GM23338 (cell line): ENCODE data around the gene EYA4. TPM values are rescaled to one million over a fixed set of nuclear protein-coding genes. Genes with fewer than 3 reads are reported as not detected.

Experiments
- ATAC-seq: fragments of 200-7000 bp; cut with Tn5 transposase; 3 replicates; pipeline ENCODE4 v1.9.1; 2020
- DNase-seq: peaks from one replicate; pipeline ENCODE4 v3.0.0-alpha.2; 2015; ENCODE audit warnings: low spot score
- H2AFZ ChIP-seq: fragments of 200-600 bp; sonication (generic); 2 replicates; pipeline ENCODE4 v1.8.0; 2016; ENCODE audit warnings: antibody characterized with exemption, mild to moderate bottlenecking, moderate library complexity
- H3F3A ChIP-seq: fragments of 200-600 bp; sonication (generic); replicated peaks from 2 replicates; pipeline ENCODE4 v1.8.0; 2017; ENCODE audit warnings: antibody characterized with exemption, mixed run types, low read depth
- H3K27ac ChIP-seq: fragments of 200-600 bp; sonication (generic); 2 replicates; pipeline ENCODE4 v1.6.1; 2016; ENCODE audit warnings: low read depth
- H3K27me3 ChIP-seq: fragments of 200-600 bp; sonication (generic); 2 replicates; pipeline ENCODE4 v1.8.0; 2016; ENCODE audit warnings: mild to moderate bottlenecking, mixed run types, moderate library complexity; ENCODE audit not compliant: insufficient read depth
- H3K36me3 ChIP-seq: fragments of 200-600 bp; sonication (generic); 2 replicates; pipeline ENCODE4 v1.8.0; 2016; ENCODE audit warnings: mild to moderate bottlenecking; ENCODE audit not compliant: insufficient read depth
- H3K4me1 ChIP-seq: fragments of 200-600 bp; sonication (generic); 2 replicates; pipeline ENCODE4 v1.8.0; 2016; ENCODE audit warnings: mild to moderate bottlenecking, moderate library complexity; ENCODE audit not compliant: insufficient read depth
- H3K4me2 ChIP-seq: fragments of 200-600 bp; sonication (generic); 2 replicates; pipeline ENCODE4 v1.7.1; 2017; ENCODE audit warnings: mixed run types
- H3K4me3 ChIP-seq: fragments of 200-600 bp; sonication (generic); 2 replicates; pipeline ENCODE4 v1.6.1; 2016; ENCODE audit warnings: mixed run types
- H3K79me2 ChIP-seq: fragments of 200-600 bp; sonication (generic); replicated peaks from 2 replicates; pipeline ENCODE4 v1.8.0; 2017; ENCODE audit warnings: mild to moderate bottlenecking; ENCODE audit not compliant: insufficient read depth
- H3K9me2 ChIP-seq: fragments of 200-600 bp; sonication (generic); 2 replicates; pipeline ENCODE4 v1.8.0; 2017; ENCODE audit not compliant: insufficient read depth
- H4K20me1 ChIP-seq: fragments of 200-600 bp; sonication (generic); replicated peaks from 2 replicates; pipeline ENCODE4 v1.8.0; 2017; ENCODE audit warnings: mild to moderate bottlenecking; ENCODE audit not compliant: insufficient read depth
- H3K27ac Mint-ChIP-seq: 2 replicates; pipeline ENCODE4 v1.8.0; 2020; ENCODE audit warnings: inconsistent platforms, mild to moderate bottlenecking, moderate library complexity, mixed read lengths
- H3K27me3 Mint-ChIP-seq: 3 replicates; pipeline ENCODE4 v1.8.0; 2022; ENCODE audit warnings: low read depth, mild to moderate bottlenecking, moderate library complexity, mixed read lengths, inconsistent platforms; ENCODE audit not compliant: insufficient read depth, poor library complexity
- H3K36me3 Mint-ChIP-seq: 3 replicates; pipeline ENCODE4 v1.8.0; 2021; ENCODE audit warnings: low read depth, mild to moderate bottlenecking, inconsistent platforms, moderate library complexity, mixed read lengths
- H3K4me1 Mint-ChIP-seq: 3 replicates; pipeline ENCODE4 v1.8.0; 2020; ENCODE audit warnings: mild to moderate bottlenecking, inconsistent platforms, mixed read lengths
- H3K4me3 Mint-ChIP-seq: 3 replicates; pipeline ENCODE4 v1.8.0; 2021; ENCODE audit warnings: moderate library complexity, mild to moderate bottlenecking, inconsistent platforms, mixed read lengths
- H3K9me3 Mint-ChIP-seq: 3 replicates; pipeline ENCODE4 v1.8.0; 2020; ENCODE audit warnings: moderate library complexity, mild to moderate bottlenecking, inconsistent platforms, mixed read lengths
- CREB1 ChIP-seq: fragments of 250-450 bp; sonication (Bioruptor Pico); IDR thresholded peaks from 2 replicates; pipeline ENCODE4 v1.5.0; 2020; ENCODE audit warnings: low read depth, mild to moderate bottlenecking, moderate library complexity
- ETS1 ChIP-seq: IDR thresholded peaks from 2 replicates; pipeline ENCODE4 v1.6.1; 2016; ENCODE audit warnings: antibody characterized with exemption
- EZH2 ChIP-seq: fragments of 200-600 bp; sonication (generic); IDR thresholded peaks from one replicate; pipeline ENCODE4 v1.8.0; 2017; ENCODE audit warnings: antibody characterized with exemption, mild to moderate bottlenecking, low read depth; ENCODE audit not compliant: unreplicated experiment
- EZH2phosphoT487 ChIP-seq: fragments of 200-600 bp; sonication (generic); IDR thresholded peaks from one replicate; pipeline ENCODE4 v1.8.1; 2018; ENCODE audit warnings: antibody characterized with exemption; ENCODE audit not compliant: unreplicated experiment
- JUNB ChIP-seq: IDR thresholded peaks from one replicate; pipeline ENCODE4 v1.6.1; 2016; ENCODE audit warnings: antibody characterized with exemption; ENCODE audit not compliant: unreplicated experiment
- NANOG ChIP-seq: IDR thresholded peaks from 2 replicates; pipeline ENCODE4 v1.6.1; 2016; ENCODE audit warnings: antibody characterized with exemption, borderline replicate concordance
- POLR2AphosphoS5 ChIP-seq: IDR thresholded peaks from 2 replicates; pipeline ENCODE4 v1.6.1; 2016; ENCODE audit warnings: antibody characterized with exemption, low read depth
- REST ChIP-seq: IDR thresholded peaks from one replicate; pipeline ENCODE4 v1.6.1; 2018; ENCODE audit warnings: antibody characterized with exemption; ENCODE audit not compliant: unreplicated experiment
- STAT1 ChIP-seq: IDR thresholded peaks from one replicate; pipeline ENCODE4 v1.6.1; 2016; ENCODE audit warnings: antibody characterized with exemption; ENCODE audit not compliant: unreplicated experiment
- ZNF114 ChIP-seq: fragments of 250-450 bp; sonication (Bioruptor Pico); IDR thresholded peaks from 2 replicates; pipeline ENCODE4 v1.5.0; 2020; ENCODE audit warnings: mild to moderate bottlenecking, moderate library complexity
- ZNF331 ChIP-seq: fragments of 250-450 bp; sonication (Bioruptor Pico); IDR thresholded peaks from 2 replicates; pipeline ENCODE4 v1.5.0; 2020; ENCODE audit warnings: low read depth, mild to moderate bottlenecking, moderate library complexity
- polyA plus RNA-seq: library from polyadenylated mRNA; unstranded; fragments of >200 nt; fragmentation: Nextera tagmentation; extraction: Ambion mirVana; gene quantifications from 2 replicates; pipeline ENCODE4 v1.2.1, GENCODE V29; 2016
- total RNA-seq: library from RNA; depleted of rRNA; stranded (reverse); fragments of >200 nt; shearing (Covaris generic); gene quantifications from 2 replicates; pipeline ENCODE4 v1.2.3, GENCODE V29; 2014
- TF ChIP-seq, protein P1 (sequence below), 2 experiments: fragments of 200-600 bp in 1 of 2; sonication (generic) in 1 of 2; conservative IDR thresholded peaks; 2 replicates each; pipeline versions ENCODE4 v1.5.1 to v1.6.1; 2016 to 2017; ENCODE audit warnings: antibody characterized with exemption in 2 of 2, low read depth in 2 of 2, mild to moderate bottlenecking in 2 of 2, moderate library complexity in 1 of 2

The EYA4 gene
- total and polyA plus RNA-seq, 2 experiments from 2014 or later, result 0.05 to 0.21 TPM

DNA sequence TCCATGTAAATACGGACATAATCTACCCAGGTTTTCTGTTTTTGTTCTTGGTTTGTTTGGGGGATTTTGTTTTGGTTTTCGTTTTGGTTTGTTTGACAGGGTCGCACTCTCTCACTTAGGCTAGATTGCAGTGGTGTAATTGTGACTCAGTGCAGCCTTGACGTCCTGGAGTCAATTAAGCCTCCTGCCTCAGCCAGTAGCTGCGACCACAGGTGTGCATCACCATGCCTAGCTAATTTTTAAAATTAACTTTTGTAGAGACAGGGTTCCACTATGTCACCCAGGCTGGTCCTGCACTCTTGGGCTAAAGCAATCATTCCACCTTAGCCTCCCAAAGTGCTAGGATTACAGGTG, 37.8 kb upstream of the EYA4 start:
- H3K9me2 ChIP-seq, result no peaks in the 10 kb centered on the region
- no peaks in the 10 kb centered on the region for H3K79me2 ChIP-seq
- H3K27ac Mint-ChIP-seq, result no peak overlapping the region
- no peak overlapping the region for H3K4me3 Mint-ChIP-seq
- H3K4me3 ChIP-seq, result no peak overlapping the region
- ATAC-seq (no peak), DNase-seq (no peak)
- H3F3A ChIP-seq, result no peaks in the 10 kb centered on the region
- no peaks in the 10 kb centered on the region for H3K27me3 ChIP-seq
- no peaks in the 10 kb centered on the region for H3K4me1 ChIP-seq
- H3K36me3 ChIP-seq, result no peaks in the 10 kb centered on the region
- H3K27me3 Mint-ChIP-seq, result no peaks in the 10 kb centered on the region
- peak overlapping the region; percentile 58; the same call in 1 of the 2 replicates for H2AFZ ChIP-seq
- no peaks in the 10 kb centered on the region for H4K20me1 ChIP-seq
- no peak overlapping the region for H3K27ac ChIP-seq
- H3K4me1 Mint-ChIP-seq, result no peaks in the 10 kb centered on the region
- H3K9me3 Mint-ChIP-seq, result no peaks in the 10 kb centered on the region
- TF ChIP-seq EZH2phosphoT487 (no peak), EZH2 (no peak), ETS1 (no peak), CREB1 (CRISPR knock-in tag) (no peak), NANOG (no peak), POLR2AphosphoS5 (no peak), REST (no peak)
- no peaks in the 10 kb centered on the region for H3K36me3 Mint-ChIP-seq
- H3K4me2 ChIP-seq, result no peak overlapping the region

DNA sequence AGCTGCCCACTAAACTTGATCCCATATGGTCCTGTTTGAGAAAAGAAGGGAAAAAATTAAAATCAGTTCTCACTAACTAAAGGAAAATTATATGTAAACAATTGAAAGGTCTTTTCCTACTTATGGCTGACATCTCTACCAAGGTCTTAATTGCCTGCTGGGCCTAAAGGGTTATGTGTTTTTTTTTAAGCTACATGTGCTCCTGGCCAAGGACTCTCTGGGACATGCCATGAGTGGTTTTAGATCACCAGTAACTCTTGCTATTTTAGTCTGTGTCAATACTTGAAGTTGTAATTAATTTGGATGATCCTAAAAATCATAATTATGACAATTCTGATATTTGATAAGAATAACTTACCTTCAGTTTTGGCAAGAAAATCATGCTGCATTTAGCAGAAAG, 35.9 kb upstream of the EYA4 start:
- Histone ChIP-seq H2AFZ (no peak overlapping the region), H3K27me3 (no peaks in the 10 kb centered on the region), H3F3A (no peaks in the 10 kb centered on the region), H3K36me3 (no peaks in the 10 kb centered on the region), H3K79me2 (no peaks in the 10 kb centered on the region), H3K4me2 (no peak overlapping the region), H4K20me1 (no peaks in the 10 kb centered on the region), H3K27ac (no peak overlapping the region), H3K4me3 (no peak overlapping the region), H3K4me1 (no peaks in the 10 kb centered on the region), H3K9me2 (no peaks in the 10 kb centered on the region)
- no peak for DNase-seq
- Mint-ChIP-seq H3K4me1 (no peaks in the 10 kb centered on the region), H3K27me3 (no peaks in the 10 kb centered on the region), H3K9me3 (no peaks in the 10 kb centered on the region), H3K27ac (no peak overlapping the region), H3K36me3 (no peaks in the 10 kb centered on the region), H3K4me3 (no peak overlapping the region)
- no peak for ATAC-seq
- TF ChIP-seq CREB1 (CRISPR knock-in tag) (no peak), POLR2AphosphoS5 (no peak), ZNF331 (CRISPR knock-in tag) (no peak), EZH2 (no peak), JUNB (no peak), STAT1 (no peak), EZH2phosphoT487 (no peak), ZNF114 (CRISPR knock-in tag) (no peak)
- TF ChIP-seq, protein P1, sequence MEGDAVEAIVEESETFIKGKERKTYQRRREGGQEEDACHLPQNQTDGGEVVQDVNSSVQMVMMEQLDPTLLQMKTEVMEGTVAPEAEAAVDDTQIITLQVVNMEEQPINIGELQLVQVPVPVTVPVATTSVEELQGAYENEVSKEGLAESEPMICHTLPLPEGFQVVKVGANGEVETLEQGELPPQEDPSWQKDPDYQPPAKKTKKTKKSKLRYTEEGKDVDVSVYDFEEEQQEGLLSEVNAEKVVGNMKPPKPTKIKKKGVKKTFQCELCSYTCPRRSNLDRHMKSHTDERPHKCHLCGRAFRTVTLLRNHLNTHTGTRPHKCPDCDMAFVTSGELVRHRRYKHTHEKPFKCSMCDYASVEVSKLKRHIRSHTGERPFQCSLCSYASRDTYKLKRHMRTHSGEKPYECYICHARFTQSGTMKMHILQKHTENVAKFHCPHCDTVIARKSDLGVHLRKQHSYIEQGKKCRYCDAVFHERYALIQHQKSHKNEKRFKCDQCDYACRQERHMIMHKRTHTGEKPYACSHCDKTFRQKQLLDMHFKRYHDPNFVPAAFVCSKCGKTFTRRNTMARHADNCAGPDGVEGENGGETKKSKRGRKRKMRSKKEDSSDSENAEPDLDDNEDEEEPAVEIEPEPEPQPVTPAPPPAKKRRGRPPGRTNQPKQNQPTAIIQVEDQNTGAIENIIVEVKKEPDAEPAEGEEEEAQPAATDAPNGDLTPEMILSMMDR (conservative IDR thresholded peaks at IDR 0.05; ENCODE audit: low read depth in 2 of 2), result no peak
